Measurements from ENCODE around the gene UGT1A8.

Gene UGT1A8

GRCh38 chr2:233822101-233822771 is 204.8 kb downstream of the UGT1A8 start:
- peak; percentile 16 for DNase-seq
